ENCODE measurements around the gene SMARCA2.

DNA sequence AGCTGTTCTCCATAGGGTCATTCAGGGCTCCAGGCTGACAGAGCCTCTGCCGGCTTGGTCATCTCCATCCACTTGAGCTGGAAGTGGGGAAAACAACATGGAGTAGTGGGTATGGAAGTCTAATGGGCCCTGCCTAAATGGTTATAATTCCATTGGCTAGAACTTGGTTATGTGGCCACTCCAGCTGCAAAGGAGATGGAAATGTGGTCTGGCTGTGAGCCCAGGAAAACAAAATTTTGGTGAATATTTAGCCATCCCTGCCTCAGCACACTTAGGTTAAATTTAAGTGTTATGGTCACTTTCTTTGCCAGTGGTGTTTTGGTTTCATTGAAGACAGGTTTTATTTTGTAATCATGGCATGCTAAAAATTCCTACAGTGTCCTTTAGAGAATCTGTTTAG is 112.3 kb downstream of the SMARCA2 start:
- TF ChIP-seq, protein P1, sequence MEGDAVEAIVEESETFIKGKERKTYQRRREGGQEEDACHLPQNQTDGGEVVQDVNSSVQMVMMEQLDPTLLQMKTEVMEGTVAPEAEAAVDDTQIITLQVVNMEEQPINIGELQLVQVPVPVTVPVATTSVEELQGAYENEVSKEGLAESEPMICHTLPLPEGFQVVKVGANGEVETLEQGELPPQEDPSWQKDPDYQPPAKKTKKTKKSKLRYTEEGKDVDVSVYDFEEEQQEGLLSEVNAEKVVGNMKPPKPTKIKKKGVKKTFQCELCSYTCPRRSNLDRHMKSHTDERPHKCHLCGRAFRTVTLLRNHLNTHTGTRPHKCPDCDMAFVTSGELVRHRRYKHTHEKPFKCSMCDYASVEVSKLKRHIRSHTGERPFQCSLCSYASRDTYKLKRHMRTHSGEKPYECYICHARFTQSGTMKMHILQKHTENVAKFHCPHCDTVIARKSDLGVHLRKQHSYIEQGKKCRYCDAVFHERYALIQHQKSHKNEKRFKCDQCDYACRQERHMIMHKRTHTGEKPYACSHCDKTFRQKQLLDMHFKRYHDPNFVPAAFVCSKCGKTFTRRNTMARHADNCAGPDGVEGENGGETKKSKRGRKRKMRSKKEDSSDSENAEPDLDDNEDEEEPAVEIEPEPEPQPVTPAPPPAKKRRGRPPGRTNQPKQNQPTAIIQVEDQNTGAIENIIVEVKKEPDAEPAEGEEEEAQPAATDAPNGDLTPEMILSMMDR (IDR thresholded peaks at IDR 0.05): no peak
- no peak for TF ChIP-seq ESRRA (IDR thresholded peaks at IDR 0.05; ENCODE audit: borderline replicate concordance, low read length)
- TF ChIP-seq MAZ (IDR thresholded peaks at IDR 0.05; ENCODE audit: borderline replicate concordance, low read depth, low read length): no peak
- no peak for TF ChIP-seq HDAC2 (IDR thresholded peaks at IDR 0.05)
- TF ChIP-seq ZNF302 (CRISPR knock-in tag; IDR thresholded peaks at IDR 0.05): no peak
- TF ChIP-seq, protein P2, sequence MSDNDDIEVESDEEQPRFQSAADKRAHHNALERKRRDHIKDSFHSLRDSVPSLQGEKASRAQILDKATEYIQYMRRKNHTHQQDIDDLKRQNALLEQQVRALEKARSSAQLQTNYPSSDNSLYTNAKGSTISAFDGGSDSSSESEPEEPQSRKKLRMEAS (IDR thresholded peaks at IDR 0.05): no peak
- TF ChIP-seq POLR2A (IDR thresholded peaks at IDR 0.05; ENCODE audit: low read length): no peak
- no peak for TF ChIP-seq JUNB (IDR thresholded peaks at IDR 0.05)
- TF ChIP-seq MYC (IDR thresholded peaks at IDR 0.05; ENCODE audit: borderline replicate concordance, low read length): no peak
- TF ChIP-seq BHLHE40 (IDR thresholded peaks at IDR 0.05; ENCODE audit: low read depth, low read length): no peak
- TF ChIP-seq EHMT2 (IDR thresholded peaks at IDR 0.05; ENCODE audit: low read depth): no peak
- TF ChIP-seq CBX8 (IDR thresholded peaks at IDR 0.05): no peak
- TF ChIP-seq, protein P3, sequence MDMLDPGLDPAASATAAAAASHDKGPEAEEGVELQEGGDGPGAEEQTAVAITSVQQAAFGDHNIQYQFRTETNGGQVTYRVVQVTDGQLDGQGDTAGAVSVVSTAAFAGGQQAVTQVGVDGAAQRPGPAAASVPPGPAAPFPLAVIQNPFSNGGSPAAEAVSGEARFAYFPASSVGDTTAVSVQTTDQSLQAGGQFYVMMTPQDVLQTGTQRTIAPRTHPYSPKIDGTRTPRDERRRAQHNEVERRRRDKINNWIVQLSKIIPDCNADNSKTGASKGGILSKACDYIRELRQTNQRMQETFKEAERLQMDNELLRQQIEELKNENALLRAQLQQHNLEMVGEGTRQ (IDR thresholded peaks at IDR 0.05): no peak
- no peak for TF ChIP-seq CEBPB (IDR thresholded peaks at IDR 0.05)

Data from A549 (cell line).